ENCODE data around the gene CACNA2D3.

The CACNA2D3 gene

DNA sequence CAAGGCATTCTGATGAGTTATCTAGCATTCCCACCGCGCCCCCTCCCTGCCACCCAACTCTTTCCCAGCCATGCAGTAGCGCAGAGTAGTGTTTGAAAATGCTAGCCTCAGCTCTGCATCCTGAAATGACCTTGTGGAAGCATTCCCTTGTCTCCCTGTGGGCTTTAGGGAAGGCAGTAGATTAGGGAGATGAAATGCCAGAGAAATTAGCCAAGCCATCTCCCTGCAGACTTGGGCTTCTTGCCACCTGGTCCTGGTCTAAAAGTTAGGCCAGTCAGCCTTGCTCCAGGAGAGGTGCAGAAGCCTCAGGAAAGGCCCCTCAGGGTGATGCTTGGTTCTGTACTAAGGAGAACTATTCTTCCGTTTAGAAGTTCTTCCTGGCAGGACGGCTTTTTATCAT is 231.2 kb downstream of the CACNA2D3 start:
- Histone ChIP-seq H3K4me3 (ENCODE audit: insufficient read depth, low read length, poor library complexity, severe bottlenecking) (no peak overlapping the region), H3K27ac (ENCODE audit: low read depth, low read length) (no peak overlapping the region), H3F3A (ENCODE audit: insufficient read depth) (no peaks in the 10 kb centered on the region), H3K4me2 (ENCODE audit: low read depth, low read length, poor library complexity, severe bottlenecking) (no peak overlapping the region), H3K9ac (ENCODE audit: low read length) (no peak overlapping the region), H4K20me1 (ENCODE audit: low read depth, low read length) (no peaks in the 10 kb centered on the region), H3K27me3 (ENCODE audit: low read length) (no peaks in the 10 kb centered on the region), H3K36me3 (ENCODE audit: low read length) (no peaks in the 10 kb centered on the region), H3K79me2 (ENCODE audit: insufficient read depth, low read length) (no peaks in the 10 kb centered on the region), H3K9me2 (replicated peaks; ENCODE audit: insufficient read depth, low read length) (no peaks in the 10 kb centered on the region), H2AFZ (ENCODE audit: low read depth, low read length, severe bottlenecking) (no peak overlapping the region), H3K9me3 (ENCODE audit: insufficient read depth, low read length) (no peaks in the 10 kb centered on the region)
- no peak for TF ChIP-seq EZH2phosphoT487 (conservative IDR thresholded peaks at IDR 0.05; ENCODE audit: low read length)
- TF ChIP-seq, protein P1, sequence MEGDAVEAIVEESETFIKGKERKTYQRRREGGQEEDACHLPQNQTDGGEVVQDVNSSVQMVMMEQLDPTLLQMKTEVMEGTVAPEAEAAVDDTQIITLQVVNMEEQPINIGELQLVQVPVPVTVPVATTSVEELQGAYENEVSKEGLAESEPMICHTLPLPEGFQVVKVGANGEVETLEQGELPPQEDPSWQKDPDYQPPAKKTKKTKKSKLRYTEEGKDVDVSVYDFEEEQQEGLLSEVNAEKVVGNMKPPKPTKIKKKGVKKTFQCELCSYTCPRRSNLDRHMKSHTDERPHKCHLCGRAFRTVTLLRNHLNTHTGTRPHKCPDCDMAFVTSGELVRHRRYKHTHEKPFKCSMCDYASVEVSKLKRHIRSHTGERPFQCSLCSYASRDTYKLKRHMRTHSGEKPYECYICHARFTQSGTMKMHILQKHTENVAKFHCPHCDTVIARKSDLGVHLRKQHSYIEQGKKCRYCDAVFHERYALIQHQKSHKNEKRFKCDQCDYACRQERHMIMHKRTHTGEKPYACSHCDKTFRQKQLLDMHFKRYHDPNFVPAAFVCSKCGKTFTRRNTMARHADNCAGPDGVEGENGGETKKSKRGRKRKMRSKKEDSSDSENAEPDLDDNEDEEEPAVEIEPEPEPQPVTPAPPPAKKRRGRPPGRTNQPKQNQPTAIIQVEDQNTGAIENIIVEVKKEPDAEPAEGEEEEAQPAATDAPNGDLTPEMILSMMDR (IDR thresholded peaks at IDR 0.05; ENCODE audit: insufficient read depth, low read length, poor library complexity, severe bottlenecking), result no peak

DNA sequence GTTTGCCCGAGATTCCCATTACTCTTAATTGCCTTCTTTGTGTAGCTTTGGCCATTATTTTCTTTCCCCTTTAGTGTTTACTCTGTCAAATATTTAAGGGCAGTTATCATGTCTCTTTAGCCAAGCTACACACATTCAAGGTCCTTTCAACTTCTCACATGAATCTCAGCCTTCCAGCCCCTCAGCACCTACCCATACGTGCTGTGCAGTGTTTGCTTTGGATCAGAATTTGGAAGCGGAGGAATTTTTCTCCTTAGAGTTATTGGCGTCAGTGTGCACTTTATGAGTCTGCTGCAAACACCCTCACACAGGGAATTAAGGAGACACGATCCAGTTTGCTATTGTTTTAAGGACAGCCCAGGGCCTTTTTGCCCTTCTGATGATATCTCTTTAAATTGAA is 231.6 kb downstream of the CACNA2D3 start:
- no peaks in the 10 kb centered on the region for H3K79me2 ChIP-seq (ENCODE audit: insufficient read depth, low read length)
- no peak overlapping the region for H3K27ac ChIP-seq (ENCODE audit: low read depth, low read length)
- no peaks in the 10 kb centered on the region for H4K20me1 ChIP-seq (ENCODE audit: low read depth, low read length)
- H3K36me3 ChIP-seq (ENCODE audit: low read length), result no peaks in the 10 kb centered on the region
- no peaks in the 10 kb centered on the region for H3K9me3 ChIP-seq (ENCODE audit: insufficient read depth, low read length)
- TF ChIP-seq EZH2phosphoT487 (conservative IDR thresholded peaks at IDR 0.05; ENCODE audit: low read length), result no peak
- TF ChIP-seq, protein P1 (IDR thresholded peaks at IDR 0.05; ENCODE audit: insufficient read depth, low read length, poor library complexity, severe bottlenecking), result no peak
- no peak overlapping the region for H2AFZ ChIP-seq (ENCODE audit: low read depth, low read length, severe bottlenecking)
- H3K9me2 ChIP-seq (replicated peaks; ENCODE audit: insufficient read depth, low read length), result no peaks in the 10 kb centered on the region
- no peak overlapping the region for H3K4me3 ChIP-seq (ENCODE audit: insufficient read depth, low read length, poor library complexity, severe bottlenecking)
- H3K27me3 ChIP-seq (ENCODE audit: low read length), result no peaks in the 10 kb centered on the region
- no peak overlapping the region for H3K4me2 ChIP-seq (ENCODE audit: low read depth, low read length, poor library complexity, severe bottlenecking)
- H3F3A ChIP-seq (ENCODE audit: insufficient read depth), result no peaks in the 10 kb centered on the region
- no peak overlapping the region for H3K9ac ChIP-seq (ENCODE audit: low read length)

DNA sequence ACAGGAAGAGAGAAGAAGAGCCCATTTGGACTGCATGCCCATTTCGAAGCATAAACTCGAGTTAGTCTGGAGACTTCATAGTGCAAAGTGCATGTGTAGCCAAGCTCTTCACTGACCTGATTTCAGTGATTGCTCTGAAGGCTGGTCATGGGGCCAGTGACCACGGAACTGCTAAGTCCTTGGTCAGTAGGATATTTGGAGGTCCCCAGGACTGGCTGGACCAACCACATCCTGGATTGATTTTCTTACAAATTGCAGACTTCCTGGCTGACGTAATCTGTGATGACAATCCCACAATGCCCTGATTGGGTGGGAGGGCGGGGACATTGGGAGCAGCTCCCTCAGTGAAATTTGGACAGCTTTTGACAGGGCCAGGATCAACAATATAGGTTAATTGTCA is 233.4 kb downstream of the CACNA2D3 start:
- Histone ChIP-seq H3K9me2 (replicated peaks; ENCODE audit: insufficient read depth, low read length) (no peaks in the 10 kb centered on the region), H3K27ac (ENCODE audit: low read depth, low read length) (no peak overlapping the region), H3K4me3 (ENCODE audit: insufficient read depth, low read length, poor library complexity, severe bottlenecking) (no peak overlapping the region), H3K36me3 (ENCODE audit: low read length) (no peaks in the 10 kb centered on the region), H3K9ac (ENCODE audit: low read length) (no peak overlapping the region), H2AFZ (ENCODE audit: low read depth, low read length, severe bottlenecking) (no peak overlapping the region), H4K20me1 (ENCODE audit: low read depth, low read length) (no peaks in the 10 kb centered on the region), H3K4me2 (ENCODE audit: low read depth, low read length, poor library complexity, severe bottlenecking) (no peak overlapping the region), H3F3A (ENCODE audit: insufficient read depth) (no peaks in the 10 kb centered on the region), H3K9me3 (ENCODE audit: insufficient read depth, low read length) (no peaks in the 10 kb centered on the region), H3K79me2 (ENCODE audit: insufficient read depth, low read length) (no peaks in the 10 kb centered on the region), H3K27me3 (ENCODE audit: low read length) (no peaks in the 10 kb centered on the region)
- TF ChIP-seq, protein P1 (IDR thresholded peaks at IDR 0.05; ENCODE audit: insufficient read depth, low read length, poor library complexity, severe bottlenecking), result no peak
- no peak for TF ChIP-seq EZH2phosphoT487 (conservative IDR thresholded peaks at IDR 0.05; ENCODE audit: low read length)

Data from SU-DHL-6 (cell line).